GM18502 (cell line): ENCODE results near the gene HOXC10.

ENCODE experiments used
- ATAC-seq: cut with Tn5 transposase; IDR thresholded peaks from one replicate; pipeline ENCODE4 v1.9.1; 2021; ENCODE audit warnings: mild to moderate bottlenecking; ENCODE audit not compliant: unreplicated experiment, poor library complexity

The HOXC10 gene

GRCh38 chr12:53988541-53989226 lies 3.7 kb downstream of the HOXC10 start:
- ATAC-seq = no peak

- no peak for ATAC-seq
Observed at GRCh38 chr12:53989227-53990113, 4.5 kb downstream of the HOXC10 start.

- no peak for ATAC-seq
Observed at GRCh38 chr12:53990311-53991076, 5.5 kb downstream of the HOXC10 start.

GRCh38 chr12:53991077-53991460 lies 6.1 kb downstream of the HOXC10 start:
- ATAC-seq = no peak

- no peak for ATAC-seq
Observed at GRCh38 chr12:53992377-53992889, 7.5 kb downstream of the HOXC10 start.

GRCh38 chr12:53993162-53994008 lies 8.4 kb downstream of the HOXC10 start:
- no peak for ATAC-seq

GRCh38 chr12:53994009-53994263 lies 9.0 kb downstream of the HOXC10 start:
- no peak for ATAC-seq

GRCh38 chr12:53994264-53995001 lies 9.5 kb downstream of the HOXC10 start:
- no peak for ATAC-seq

GRCh38 chr12:53995002-53995377 lies 10.0 kb downstream of the HOXC10 start:
- no peak for ATAC-seq

- ATAC-seq = no peak
Observed at GRCh38 chr12:53995378-53996239, 10.7 kb downstream of the HOXC10 start.

- no peak for ATAC-seq
Observed at GRCh38 chr12:53996240-53997203, 11.6 kb downstream of the HOXC10 start.

- ATAC-seq = no peak
Observed at GRCh38 chr12:53997204-53998109, 12.5 kb downstream of the HOXC10 start.

- no peak for ATAC-seq
Observed at GRCh38 chr12:53998110-53998899, 13.4 kb downstream of the HOXC10 start.

- ATAC-seq = no peak
Observed at GRCh38 chr12:53998900-53999236, 13.9 kb downstream of the HOXC10 start.

GRCh38 chr12:53999559-54000115 lies 14.7 kb downstream of the HOXC10 start:
- no peak for ATAC-seq
